ENCODE measurements around the gene SVEP1. TPM values are rescaled to one million over a fixed set of nuclear protein-coding genes. Genes with fewer than 3 reads are reported as not detected.

The SVEP1 gene
- polyA plus RNA-seq, 3 donors, result under 0.01 TPM; not detected in 2

GRCh38 chr9:110571801-110572483 lies 7.6 kb downstream of the SVEP1 start:
- Histone ChIP-seq H3K27ac (ENCODE audit: low read depth in 1 of 2, low read length in 2 of 2) (no peak overlapping the region), H3K4me2 (replicated peaks; ENCODE audit: extremely low read depth, low read length, poor library complexity, severe bottlenecking) (no peak overlapping the region), H3K4me3 (replicated peaks in 1 of 3; ENCODE audit: low read depth in 2 of 3, low read length in 3 of 3) (no peak overlapping the region), H4K20me1 (ENCODE audit: insufficient read depth, low read length) (no peaks in the 10 kb centered on the region), H3K9me3 (replicated peaks in 1 of 2; ENCODE audit: control insufficient read depth in 1 of 2, insufficient read depth in 1 of 2, low read length in 2 of 2) (no peaks in the 10 kb centered on the region), H3K36me3 (replicated peaks in 1 of 2; ENCODE audit: control insufficient read depth in 1 of 2, insufficient read depth in 2 of 2, low read length in 2 of 2) (no peaks in the 10 kb centered on the region), H3K9ac (ENCODE audit: insufficient read depth, low read length, poor library complexity, severe bottlenecking) (no peak overlapping the region), H2AFZ (ENCODE audit: insufficient read depth, low read depth, low read length, poor library complexity, severe bottlenecking) (no peak overlapping the region), H3K27me3 (ENCODE audit: control insufficient read depth in 2 of 2, insufficient read depth in 2 of 2, low read length in 2 of 2) (peaks cover 8 to 14% of the 10 kb centered on the region in 2 donors), H3K4me1 (ENCODE audit: control insufficient read depth in 1 of 2, insufficient read depth in 2 of 2, low read length in 2 of 2) (no peaks in the 10 kb centered on the region), H3K79me2 (ENCODE audit: insufficient read depth, low read length) (no peaks in the 10 kb centered on the region)
- Mint-ChIP-seq H3K36me3 (no peaks in the 10 kb centered on the region), H3K27me3 (ENCODE audit: low read depth in 3 of 3) (peaks cover 10 to 30% (median 18%) of the 10 kb centered on the region in 3 donors), H3K27ac (no peak overlapping the region), H3K4me3 (no peak overlapping the region), H3K9me3 (peaks cover 0 to 4% (median 0%) of the 10 kb centered on the region in 7 donors), H3K4me1 (no peaks in the 10 kb centered on the region)
- DNase-seq, result no peak
- TF ChIP-seq, protein P1, sequence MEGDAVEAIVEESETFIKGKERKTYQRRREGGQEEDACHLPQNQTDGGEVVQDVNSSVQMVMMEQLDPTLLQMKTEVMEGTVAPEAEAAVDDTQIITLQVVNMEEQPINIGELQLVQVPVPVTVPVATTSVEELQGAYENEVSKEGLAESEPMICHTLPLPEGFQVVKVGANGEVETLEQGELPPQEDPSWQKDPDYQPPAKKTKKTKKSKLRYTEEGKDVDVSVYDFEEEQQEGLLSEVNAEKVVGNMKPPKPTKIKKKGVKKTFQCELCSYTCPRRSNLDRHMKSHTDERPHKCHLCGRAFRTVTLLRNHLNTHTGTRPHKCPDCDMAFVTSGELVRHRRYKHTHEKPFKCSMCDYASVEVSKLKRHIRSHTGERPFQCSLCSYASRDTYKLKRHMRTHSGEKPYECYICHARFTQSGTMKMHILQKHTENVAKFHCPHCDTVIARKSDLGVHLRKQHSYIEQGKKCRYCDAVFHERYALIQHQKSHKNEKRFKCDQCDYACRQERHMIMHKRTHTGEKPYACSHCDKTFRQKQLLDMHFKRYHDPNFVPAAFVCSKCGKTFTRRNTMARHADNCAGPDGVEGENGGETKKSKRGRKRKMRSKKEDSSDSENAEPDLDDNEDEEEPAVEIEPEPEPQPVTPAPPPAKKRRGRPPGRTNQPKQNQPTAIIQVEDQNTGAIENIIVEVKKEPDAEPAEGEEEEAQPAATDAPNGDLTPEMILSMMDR (IDR thresholded peaks at IDR 0.05), result no peak
- no CpG with 5 or more reads among the region's 2 CpGs for WGBS (ENCODE audit: insufficient coverage)
- intact Hi-C loops (cut with micrococcal nuclease), result no loop called here

DNA sequence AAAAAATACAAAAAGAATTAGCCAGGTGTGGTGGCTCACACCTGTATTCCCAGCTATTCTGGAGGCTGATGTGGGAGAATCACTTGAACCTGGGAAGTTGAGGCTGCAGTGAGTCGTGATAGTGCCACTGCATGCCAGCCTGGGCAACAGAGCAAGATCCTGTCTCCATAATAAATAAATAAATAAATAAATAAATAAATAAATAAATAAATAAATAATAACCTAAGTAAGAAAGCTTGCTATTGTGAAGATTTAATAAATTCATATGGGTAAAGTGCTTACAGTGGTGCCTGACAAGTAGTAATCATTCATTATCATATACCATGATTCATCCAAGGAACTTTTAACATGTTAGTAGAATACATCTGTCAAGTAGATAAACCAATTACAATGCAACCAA lies 13.4 kb downstream of the SVEP1 start:
- no peaks in the 10 kb centered on the region for H3K36me3 Mint-ChIP-seq
- no peak overlapping the region for H3K27ac ChIP-seq (ENCODE audit: low read depth in 1 of 2, low read length in 2 of 2)
- no peak overlapping the region for H3K27ac Mint-ChIP-seq

More for the DNA sequence above, 13.4 kb downstream of the SVEP1 start:
- no peak overlapping the region for H3K4me3 Mint-ChIP-seq
- peaks cover 0 to 5% (median 2%) of the 10 kb centered on the region in 7 donors for H3K9me3 Mint-ChIP-seq
- no peaks in the 10 kb centered on the region for H3K4me1 Mint-ChIP-seq
- Histone ChIP-seq H3K27me3 (ENCODE audit: control insufficient read depth in 2 of 2, insufficient read depth in 2 of 2, low read length in 2 of 2) (no peaks in the 10 kb centered on the region), H2AFZ (ENCODE audit: insufficient read depth, low read depth, low read length, poor library complexity, severe bottlenecking) (no peak overlapping the region), H3K4me3 (replicated peaks in 1 of 3; ENCODE audit: low read depth in 2 of 3, low read length in 3 of 3) (no peak overlapping the region), H3K4me2 (replicated peaks; ENCODE audit: extremely low read depth, low read length, poor library complexity, severe bottlenecking) (no peak overlapping the region), H3K36me3 (replicated peaks in 1 of 2; ENCODE audit: control insufficient read depth in 1 of 2, insufficient read depth in 2 of 2, low read length in 2 of 2) (no peaks in the 10 kb centered on the region), H3K9ac (ENCODE audit: insufficient read depth, low read length, poor library complexity, severe bottlenecking) (no peak overlapping the region), H3K4me1 (ENCODE audit: control insufficient read depth in 1 of 2, insufficient read depth in 2 of 2, low read length in 2 of 2) (no peaks in the 10 kb centered on the region), H4K20me1 (ENCODE audit: insufficient read depth, low read length) (no peaks in the 10 kb centered on the region), H3K9me3 (replicated peaks in 1 of 2; ENCODE audit: control insufficient read depth in 1 of 2, insufficient read depth in 1 of 2, low read length in 2 of 2) (no peaks in the 10 kb centered on the region), H3K79me2 (ENCODE audit: insufficient read depth, low read length) (no peaks in the 10 kb centered on the region)
- peaks cover 2 to 6% (median 5%) of the 10 kb centered on the region in 3 donors for H3K27me3 Mint-ChIP-seq (ENCODE audit: low read depth in 3 of 3)
- TF ChIP-seq, protein P1 (IDR thresholded peaks at IDR 0.05), result no peak
- no peak for DNase-seq
- intact Hi-C loops (cut with micrococcal nuclease), result no loop called here
- no CpG with 5 or more reads among the region's 1 CpG for WGBS (ENCODE audit: insufficient coverage)

Measured in CD14-positive monocyte (primary cell).